Right hindlimb (tissue), 1 donor: ENCODE data around the gene CHST3.
A peak's percentile ranks its signal among the peaks of the same experiment; 100 is the strongest.
"Not testable (repeated sequence)": the region's sequence is repeated elsewhere in the genome, so short reads cannot be mapped to it uniquely, and the experiment has no call there.

Experiments used
- DNase-seq: peaks from one replicate; pipeline ENCODE4 v3.0.0-alpha.2; 2018

Gene CHST3

GRCh38 chr10:71950683-71951082, 13.5 kb upstream of the CHST3 start:
- no peak for DNase-seq

GRCh38 chr10:71952745-71953144, 11.4 kb upstream of the CHST3 start:
- DNase-seq = no peak

- DNase-seq = no peak
These were observed 6.5 kb upstream of the CHST3 start for GRCh38 chr10:71957546-71958275.

GRCh38 chr10:71959526-71959925, 4.7 kb upstream of the CHST3 start:
- no peak for DNase-seq

GRCh38 chr10:71961831-71962230, 2.4 kb upstream of the CHST3 start:
- no peak for DNase-seq

- DNase-seq = no peak
These were observed 1.3 kb upstream of the CHST3 start for GRCh38 chr10:71962901-71963300.

GRCh38 chr10:71963351-71964097, 671 bp upstream of the CHST3 start:
- DNase-seq = peak; percentile 54

GRCh38 chr10:71964743-71965515, 734 bp downstream of the CHST3 start:
- DNase-seq = peak; percentile 75

GRCh38 chr10:71965623-71966022, 1.4 kb downstream of the CHST3 start:
- peak; percentile 18 for DNase-seq

- peak; percentile 16 for DNase-seq
These were observed 2.1 kb downstream of the CHST3 start for GRCh38 chr10:71966046-71967004.

GRCh38 chr10:71967958-71968357, 3.8 kb downstream of the CHST3 start:
- DNase-seq = not testable (repeated sequence)

- no peak for DNase-seq
These were observed 4.6 kb downstream of the CHST3 start for GRCh38 chr10:71968553-71969474.

GRCh38 chr10:71969929-71970328, 5.7 kb downstream of the CHST3 start:
- DNase-seq = no peak

- DNase-seq = no peak
These were observed 6.1 kb downstream of the CHST3 start for GRCh38 chr10:71970331-71970730.

- no peak for DNase-seq
These were observed 6.7 kb downstream of the CHST3 start for GRCh38 chr10:71970869-71971268.

- no peak for DNase-seq
These were observed 7.1 kb downstream of the CHST3 start for GRCh38 chr10:71971311-71971731.

- no peak for DNase-seq
These were observed 7.8 kb downstream of the CHST3 start for GRCh38 chr10:71971769-71972555.

- DNase-seq = no peak
These were observed 8.8 kb downstream of the CHST3 start for GRCh38 chr10:71972746-71973695.
